A673 (cell line): ENCODE data around the gene WFS1. TPM values are rescaled to one million over a fixed set of nuclear protein-coding genes. Genes with fewer than 3 reads are reported as not detected.

Experiments
- BruUV-seq: library from RNA; stranded (reverse); fragments of 400-500 nt; replicated peaks from 2 replicates; lab custom pipeline; 2021; lab: Mats Ljungman, UMichigan
- CTCF ChIA-PET: fragments of 300-600 bp; sonication (Branson Sonifier 250); formaldehyde crosslinking; loops from one replicate; lab custom pipeline; 2022; ENCODE audit warnings: antibody characterized with exemption; lab: Charles Lee
- POLR2A ChIA-PET: fragments of 300-600 bp; sonication (Branson Sonifier 250); formaldehyde crosslinking; loops from one replicate; lab custom pipeline; 2022; ENCODE audit warnings: antibody characterized with exemption; ENCODE audit not compliant: low non-redundant PET; lab: Charles Lee
- DNase-seq: peaks from one replicate; pipeline ENCODE4 v3.0.0-alpha.2; 2015; ENCODE audit warnings: low spot score
- H3K27ac ChIP-seq: fragments of 200-600 bp; sonication (generic); 2 replicates; pipeline ENCODE4 v1.5.1; 2016; ENCODE audit warnings: mixed run types, low read depth, mild to moderate bottlenecking, mixed read lengths, antibody characterized with exemption, low read length; ENCODE audit not compliant: poor library complexity, severe bottlenecking
- H3K27me3 ChIP-seq: fragments of 200-600 bp; sonication (generic); replicated peaks from 2 replicates; pipeline ENCODE4 v1.6.1; 2017; ENCODE audit warnings: mixed run types, low read depth, mild to moderate bottlenecking, mixed read lengths, antibody characterized with exemption, low read length; ENCODE audit not compliant: insufficient read depth, poor library complexity
- H3K36me3 ChIP-seq: fragments of 200-600 bp; sonication (generic); 2 replicates; pipeline ENCODE4 v1.6.1; 2016; ENCODE audit warnings: mixed run types, mild to moderate bottlenecking, mixed read lengths, antibody characterized with exemption, low read length; ENCODE audit not compliant: insufficient read depth, poor library complexity, severe bottlenecking
- H3K4me1 ChIP-seq: fragments of 200-600 bp; sonication (generic); 2 replicates; pipeline ENCODE4 v1.6.1; 2017; ENCODE audit warnings: mixed run types, mild to moderate bottlenecking, mixed read lengths, antibody characterized with exemption, low read length; ENCODE audit not compliant: insufficient read depth, poor library complexity, severe bottlenecking
- H3K4me3 ChIP-seq: fragments of 200-600 bp; sonication (generic); 2 replicates; pipeline ENCODE4 v1.5.1; 2016; ENCODE audit warnings: low read depth, mixed run types, mild to moderate bottlenecking, mixed read lengths, low read length; ENCODE audit not compliant: poor library complexity, severe bottlenecking
- H3K9me3 ChIP-seq: fragments of 200-600 bp; sonication (generic); 2 replicates; pipeline ENCODE4 v1.6.1; 2016; ENCODE audit warnings: mixed run types, low read depth, mild to moderate bottlenecking, mixed read lengths, antibody characterized with exemption, low read length; ENCODE audit not compliant: poor library complexity, severe bottlenecking
- CTCF ChIP-seq: fragments of 300-800, 200-600 bp; sonication (generic); conservative IDR thresholded peaks from 2 replicates; pipeline ENCODE4 v1.5.1; 2017; ENCODE audit warnings: low read depth, mild to moderate bottlenecking, antibody characterized with exemption, low read length, moderate library complexity, mixed read lengths
- EZH2 ChIP-seq: fragments of 200-600 bp; sonication (generic); IDR thresholded peaks from 2 replicates; pipeline ENCODE4 v1.6.1; 2017; ENCODE audit warnings: borderline replicate concordance, low read depth, mild to moderate bottlenecking, mixed read lengths, antibody characterized with exemption, low read length; ENCODE audit not compliant: poor library complexity, severe bottlenecking
- intact Hi-C: fragments of 100-400 bp; cut with micrococcal nuclease; formaldehyde crosslinking; loops from one replicate; pipeline ENCODE4 v1.10.0; 2022; ENCODE audit not compliant: unreplicated experiment
- total RNA-seq: library from RNA; stranded (reverse); gene quantifications from 2 replicates; pipeline ENCODE4 v1.2.3, GENCODE V29; 2021

The WFS1 gene
- total RNA-seq, 1 experiment from 2014 or later, result 14.0 TPM

DNA sequence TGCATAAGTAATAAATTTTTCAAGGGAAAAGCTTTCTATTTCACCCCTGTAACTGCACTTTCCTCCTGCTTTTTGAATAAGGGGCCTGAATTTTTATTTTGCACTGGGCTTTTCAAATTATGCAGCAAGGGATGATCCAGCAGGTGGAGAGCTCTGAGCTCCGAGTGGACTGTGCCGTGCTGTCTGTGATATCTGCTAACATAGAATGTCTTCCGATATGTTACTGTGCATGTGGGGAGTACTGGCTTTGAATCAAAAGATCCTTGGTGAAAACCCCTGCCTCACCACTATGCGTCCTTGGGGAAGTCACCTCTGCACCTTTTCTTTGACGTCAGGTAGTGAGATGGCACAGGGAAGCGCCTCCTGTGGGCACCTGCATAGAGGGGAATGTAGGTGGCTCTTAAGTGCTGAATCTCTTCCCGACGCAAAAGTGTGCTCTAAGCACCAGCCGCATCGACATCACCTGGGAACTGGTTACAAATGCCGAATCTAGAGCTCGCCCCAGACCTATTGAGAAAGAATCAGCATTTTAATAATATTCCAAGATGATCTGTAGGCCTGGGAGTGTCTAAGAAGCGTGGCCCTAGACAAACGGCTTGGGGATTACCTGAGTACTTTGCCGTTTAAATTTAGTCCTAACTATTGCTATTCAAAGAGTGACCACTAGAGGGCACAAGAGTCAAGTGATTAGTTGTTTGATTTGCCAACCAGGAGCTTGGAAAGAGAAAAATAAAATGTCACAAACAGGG is 19.2 kb upstream of the WFS1 start:
- no peak overlapping the region for H3K27ac ChIP-seq
- H3K27me3 ChIP-seq, result peaks cover 53% of the 10 kb centered on the region
- ChIA-PET POLR2A (interaction anchor here (0.6 to 0.7 kb wide), 2 partner anchors 422 to 681 kb away, joined by 3 read pairs; no protein-coding TSS in a partner anchor), CTCF (interaction anchor here (0.5 to 2.9 kb wide), 12 partner anchors 9 to 296 kb away, joined by 3 to 36 read pairs (median 6); partner anchors contain the start of genes JAKMIP1 and WFS1)
- TF ChIP-seq CTCF, result peak; percentile 80
- no peak for TF ChIP-seq EZH2
- no peak overlapping the region for H3K4me3 ChIP-seq
- intact Hi-C loops, result loop anchor here (1.0 to 2.0 kb wide), 2 partner anchors 77 to 296 kb away; no protein-coding TSS in a partner anchor
- no peaks in the 10 kb centered on the region for H3K9me3 ChIP-seq
- no peaks in the 10 kb centered on the region for H3K4me1 ChIP-seq
- DNase-seq, result peak; percentile 74
- no TSS peak for BruUV-seq
- H3K36me3 ChIP-seq, result no peaks in the 10 kb centered on the region

DNA sequence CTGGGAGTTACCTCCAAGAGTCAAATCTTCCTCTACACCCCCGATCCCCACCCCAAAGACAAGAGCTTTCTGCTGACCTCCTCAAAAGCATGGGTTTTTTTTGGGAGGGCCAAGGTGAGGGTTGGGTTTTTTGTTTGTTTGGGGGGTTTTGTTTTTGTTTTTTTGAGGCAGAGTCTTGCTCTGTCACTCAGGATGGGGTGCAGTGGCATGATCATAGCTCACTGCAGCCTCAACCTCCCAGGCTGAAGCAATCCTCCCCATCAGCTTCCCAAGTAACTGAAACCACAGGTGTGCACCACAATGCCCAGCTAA is 18.7 kb upstream of the WFS1 start:
- POLR2A ChIA-PET, result interaction anchor here (0.6 kb wide), 1 partner anchor 421 kb away, joined by 3 read pairs; no protein-coding TSS in a partner anchor

DNA sequence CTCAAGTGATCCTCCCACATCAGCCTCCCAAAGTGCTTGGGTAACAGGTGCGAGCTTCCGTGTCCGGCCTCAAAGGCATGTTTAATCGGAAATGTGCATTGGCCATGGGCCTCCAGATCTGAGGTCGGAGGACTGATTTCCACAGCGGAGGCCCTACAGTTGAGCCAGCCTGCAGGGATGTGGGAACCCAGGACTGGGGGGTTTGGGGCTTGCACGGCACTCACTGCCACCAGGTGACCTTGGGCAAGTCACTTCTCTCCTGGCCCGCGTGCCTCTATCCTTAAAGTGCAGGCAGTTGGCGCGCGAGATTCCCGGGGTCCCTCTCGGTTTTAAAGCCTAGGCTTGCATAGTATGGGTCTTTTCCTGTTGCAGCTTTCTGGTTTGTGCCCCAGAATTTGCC is 18.3 kb upstream of the WFS1 start:
- no peak for DNase-seq
- POLR2A ChIA-PET, result interaction anchor here (0.6 kb wide), 1 partner anchor 421 kb away, joined by 3 read pairs; no protein-coding TSS in a partner anchor
- no peak overlapping the region for H3K4me3 ChIP-seq
- CTCF ChIA-PET, result interaction anchor here (0.5 to 2.9 kb wide), 12 partner anchors 8 to 295 kb away, joined by 3 to 36 read pairs (median 6); partner anchors contain the start of genes JAKMIP1 and WFS1
- no TSS peak for BruUV-seq
- H3K9me3 ChIP-seq, result no peaks in the 10 kb centered on the region
- TF ChIP-seq CTCF (no peak), EZH2 (no peak)
- peaks cover 44% of the 10 kb centered on the region for H3K27me3 ChIP-seq
- no peaks in the 10 kb centered on the region for H3K36me3 ChIP-seq
- intact Hi-C loops, result loop anchor here (2.0 kb wide), 1 partner anchor 295 kb away; no protein-coding TSS in a partner anchor
- no peak overlapping the region for H3K27ac ChIP-seq
- no peaks in the 10 kb centered on the region for H3K4me1 ChIP-seq

More for the DNA sequence above, 18.7 kb upstream of the WFS1 start:
- Histone ChIP-seq H3K36me3 (no peaks in the 10 kb centered on the region), H3K9me3 (no peaks in the 10 kb centered on the region), H3K27me3 (peaks cover 48% of the 10 kb centered on the region), H3K4me1 (no peaks in the 10 kb centered on the region), H3K4me3 (no peak overlapping the region), H3K27ac (no peak overlapping the region)
- intact Hi-C loops, result loop anchor here (1.0 to 2.0 kb wide), 2 partner anchors 76 to 296 kb away; no protein-coding TSS in a partner anchor
- no peak for DNase-seq
- no peak for TF ChIP-seq EZH2
- BruUV-seq, result no TSS peak
- CTCF ChIA-PET, result interaction anchor here (0.5 to 2.9 kb wide), 12 partner anchors 9 to 296 kb away, joined by 3 to 36 read pairs (median 6); partner anchors contain the start of genes JAKMIP1 and WFS1
